A673 (cell line): ENCODE results near the gene SDCCAG8. TPM values are rescaled to one million over a fixed set of nuclear protein-coding genes. Genes with fewer than 3 reads are reported as not detected.
A peak's percentile ranks its signal among the peaks of the same experiment; 100 is the strongest.

Experiments
- BruUV-seq: library from RNA; stranded (reverse); fragments of 400-500 nt; replicated peaks from 2 replicates; lab custom pipeline; 2021; lab: Mats Ljungman, UMichigan
- CTCF ChIA-PET: fragments of 300-600 bp; sonication (Branson Sonifier 250); formaldehyde crosslinking; loops from one replicate; lab custom pipeline; 2022; ENCODE audit warnings: antibody characterized with exemption; lab: Charles Lee
- POLR2A ChIA-PET: fragments of 300-600 bp; sonication (Branson Sonifier 250); formaldehyde crosslinking; loops from one replicate; lab custom pipeline; 2022; ENCODE audit warnings: antibody characterized with exemption; ENCODE audit not compliant: low non-redundant PET; lab: Charles Lee
- DNase-seq: peaks from one replicate; pipeline ENCODE4 v3.0.0-alpha.2; 2015; ENCODE audit warnings: low spot score
- H3K27ac ChIP-seq: fragments of 200-600 bp; sonication (generic); 2 replicates; pipeline ENCODE4 v1.5.1; 2016; ENCODE audit warnings: mixed run types, low read depth, mild to moderate bottlenecking, mixed read lengths, antibody characterized with exemption, low read length; ENCODE audit not compliant: poor library complexity, severe bottlenecking
- H3K27me3 ChIP-seq: fragments of 200-600 bp; sonication (generic); replicated peaks from 2 replicates; pipeline ENCODE4 v1.6.1; 2017; ENCODE audit warnings: mixed run types, low read depth, mild to moderate bottlenecking, mixed read lengths, antibody characterized with exemption, low read length; ENCODE audit not compliant: insufficient read depth, poor library complexity
- H3K36me3 ChIP-seq: fragments of 200-600 bp; sonication (generic); 2 replicates; pipeline ENCODE4 v1.6.1; 2016; ENCODE audit warnings: mixed run types, mild to moderate bottlenecking, mixed read lengths, antibody characterized with exemption, low read length; ENCODE audit not compliant: insufficient read depth, poor library complexity, severe bottlenecking
- H3K4me1 ChIP-seq: fragments of 200-600 bp; sonication (generic); 2 replicates; pipeline ENCODE4 v1.6.1; 2017; ENCODE audit warnings: mixed run types, mild to moderate bottlenecking, mixed read lengths, antibody characterized with exemption, low read length; ENCODE audit not compliant: insufficient read depth, poor library complexity, severe bottlenecking
- H3K4me3 ChIP-seq: fragments of 200-600 bp; sonication (generic); 2 replicates; pipeline ENCODE4 v1.5.1; 2016; ENCODE audit warnings: low read depth, mixed run types, mild to moderate bottlenecking, mixed read lengths, low read length; ENCODE audit not compliant: poor library complexity, severe bottlenecking
- H3K9me3 ChIP-seq: fragments of 200-600 bp; sonication (generic); 2 replicates; pipeline ENCODE4 v1.6.1; 2016; ENCODE audit warnings: mixed run types, low read depth, mild to moderate bottlenecking, mixed read lengths, antibody characterized with exemption, low read length; ENCODE audit not compliant: poor library complexity, severe bottlenecking
- CTCF ChIP-seq: fragments of 300-800, 200-600 bp; sonication (generic); conservative IDR thresholded peaks from 2 replicates; pipeline ENCODE4 v1.5.1; 2017; ENCODE audit warnings: low read depth, mild to moderate bottlenecking, antibody characterized with exemption, low read length, moderate library complexity, mixed read lengths
- EZH2 ChIP-seq: fragments of 200-600 bp; sonication (generic); IDR thresholded peaks from 2 replicates; pipeline ENCODE4 v1.6.1; 2017; ENCODE audit warnings: borderline replicate concordance, low read depth, mild to moderate bottlenecking, mixed read lengths, antibody characterized with exemption, low read length; ENCODE audit not compliant: poor library complexity, severe bottlenecking
- intact Hi-C: fragments of 100-400 bp; cut with micrococcal nuclease; formaldehyde crosslinking; loops from one replicate; pipeline ENCODE4 v1.10.0; 2022; ENCODE audit not compliant: unreplicated experiment
- total RNA-seq: library from RNA; stranded (reverse); gene quantifications from 2 replicates; pipeline ENCODE4 v1.2.3, GENCODE V29; 2021

SDCCAG8 gene
- total RNA-seq, 1 experiment from 2014 or later, result 9.1 TPM

GRCh38 chr1:243471754-243472745 lies 216.2 kb downstream of the SDCCAG8 start:
- ChIA-PET POLR2A (no interaction called here), CTCF (no interaction called here)
- H3K27ac ChIP-seq, result no peak overlapping the region
- H3K27me3 ChIP-seq, result no peaks in the 10 kb centered on the region
- H3K9me3 ChIP-seq, result no peaks in the 10 kb centered on the region
- no peaks in the 10 kb centered on the region for H3K36me3 ChIP-seq
- H3K4me1 ChIP-seq, result peaks cover 11% of the 10 kb centered on the region
- no TSS peak for BruUV-seq
- DNase-seq, result no peak
- TF ChIP-seq CTCF, result no peak
- no peak for TF ChIP-seq EZH2
- H3K4me3 ChIP-seq, result no peak overlapping the region
- intact Hi-C loops, result loop anchor here (10.0 kb wide), 1 partner anchor 273 kb away; no protein-coding TSS in a partner anchor

- H3K4me1 ChIP-seq, result peaks cover 11% of the 10 kb centered on the region
- TF ChIP-seq EZH2 (no peak), CTCF (no peak)
- no peaks in the 10 kb centered on the region for H3K27me3 ChIP-seq
- H3K27ac ChIP-seq, result peak overlapping the region; percentile 49
- H3K36me3 ChIP-seq, result no peaks in the 10 kb centered on the region
- no TSS peak for BruUV-seq
- ChIA-PET CTCF (no interaction called here), POLR2A (interaction anchor here (0.8 kb wide), 1 partner anchor 17 kb away, joined by 5 read pairs; no protein-coding TSS in a partner anchor)
- peak; percentile 10 for DNase-seq
- H3K4me3 ChIP-seq, result peak overlapping the region; percentile 37
- H3K9me3 ChIP-seq, result no peaks in the 10 kb centered on the region
- intact Hi-C loops, result loop anchor here (10.0 kb wide), 1 partner anchor 271 kb away; no protein-coding TSS in a partner anchor
Observed at GRCh38 chr1:243473227-243474135, 217.6 kb downstream of the SDCCAG8 start.
